HG03442 (cell line): Measurements from ENCODE around the gene ZKSCAN1.
"Not testable (repeated sequence)": the region's sequence is repeated elsewhere in the genome, so short reads cannot be mapped to it uniquely, and the experiment has no call there.

ENCODE experiments used
- ATAC-seq: cut with Tn5 transposase; IDR thresholded peaks from one replicate; pipeline ENCODE4 v1.9.1; 2021; ENCODE audit warnings: mild to moderate bottlenecking, moderate library complexity; ENCODE audit not compliant: unreplicated experiment

Gene ZKSCAN1

DNA sequence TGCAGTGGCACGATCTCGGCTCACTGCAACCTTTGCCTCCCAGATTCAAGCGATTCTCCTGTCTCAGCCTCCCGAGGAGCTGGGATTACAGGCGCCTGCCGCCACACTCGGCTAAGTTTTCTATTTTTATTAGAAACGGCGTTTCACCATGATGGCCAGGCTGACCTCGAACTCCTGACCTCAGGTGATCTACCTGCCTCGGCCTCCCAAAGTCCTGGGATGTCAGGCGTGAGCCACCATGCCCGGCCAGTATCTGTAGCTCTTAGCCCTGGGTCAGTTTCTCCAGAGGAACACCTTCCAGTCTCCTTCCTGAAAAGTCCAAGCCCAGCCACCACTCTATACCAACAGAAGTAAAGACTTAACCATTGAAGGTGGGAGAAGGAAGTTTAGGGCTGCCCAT, 15.2 kb upstream of the ZKSCAN1 start:
- no peak for ATAC-seq

DNA sequence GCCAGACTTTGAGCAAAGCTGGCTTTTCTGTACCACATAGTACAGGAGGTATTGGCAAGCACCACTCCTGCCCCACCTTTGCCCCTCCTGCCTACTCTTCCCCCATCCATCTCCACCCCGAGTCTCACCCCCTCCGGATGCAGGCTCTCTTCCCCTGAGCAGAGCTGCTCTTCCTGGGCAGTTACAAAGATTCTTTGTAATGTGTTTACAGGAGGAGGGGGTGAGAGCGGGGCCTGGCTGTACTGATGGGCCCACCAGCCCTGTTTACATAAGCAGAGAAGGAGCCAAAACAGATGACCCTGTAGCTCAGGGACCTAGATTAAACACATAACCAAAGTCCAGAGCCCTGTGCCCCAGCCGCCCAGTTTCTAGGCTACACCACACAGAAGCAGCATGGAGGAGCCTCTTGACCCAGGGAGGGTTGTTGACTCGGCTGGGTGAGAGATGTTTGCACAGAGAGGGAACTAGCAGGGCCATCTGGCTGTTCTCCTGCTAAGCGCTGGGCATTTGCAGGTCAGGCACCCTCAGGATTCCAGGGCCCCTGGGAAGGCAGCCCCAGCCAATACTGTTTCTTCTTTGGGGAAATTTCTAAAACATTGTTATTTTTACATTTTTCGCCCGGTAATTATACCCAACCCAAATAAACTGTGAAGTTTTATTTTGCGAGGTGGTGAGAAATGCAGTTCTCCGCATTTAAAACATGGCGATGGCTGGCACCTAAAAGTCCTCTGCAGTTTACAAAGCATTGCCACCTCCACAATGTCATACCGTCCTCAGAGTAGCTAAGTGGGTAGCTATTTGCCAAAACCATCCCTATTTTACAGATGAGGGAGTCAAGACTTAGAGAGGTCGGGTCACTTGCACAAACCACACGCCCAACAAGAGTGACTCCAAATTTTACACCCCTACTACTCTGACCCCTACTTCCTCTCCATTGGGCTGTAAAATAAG, 11.4 kb upstream of the ZKSCAN1 start:
- ATAC-seq = no peak

DNA sequence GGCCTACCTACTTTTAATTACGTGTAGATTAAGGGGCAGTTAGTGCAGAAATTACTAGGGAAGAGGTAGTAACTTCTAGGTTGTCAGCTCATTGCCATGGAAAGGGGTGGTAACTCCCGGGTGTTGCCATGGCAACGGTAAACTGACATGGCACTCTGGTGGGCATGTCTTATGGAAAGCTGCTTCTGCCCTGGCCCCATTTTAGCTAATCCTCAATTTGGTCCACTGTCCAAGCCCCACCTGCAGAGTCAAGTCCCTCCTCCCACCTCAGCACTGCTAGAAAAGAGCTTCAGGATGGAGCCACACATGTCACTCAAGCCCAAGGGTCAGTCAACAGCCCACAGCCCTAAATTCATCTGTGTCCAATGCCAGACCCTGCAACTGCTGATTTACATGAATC, 7.5 kb upstream of the ZKSCAN1 start:
- no peak for ATAC-seq

DNA sequence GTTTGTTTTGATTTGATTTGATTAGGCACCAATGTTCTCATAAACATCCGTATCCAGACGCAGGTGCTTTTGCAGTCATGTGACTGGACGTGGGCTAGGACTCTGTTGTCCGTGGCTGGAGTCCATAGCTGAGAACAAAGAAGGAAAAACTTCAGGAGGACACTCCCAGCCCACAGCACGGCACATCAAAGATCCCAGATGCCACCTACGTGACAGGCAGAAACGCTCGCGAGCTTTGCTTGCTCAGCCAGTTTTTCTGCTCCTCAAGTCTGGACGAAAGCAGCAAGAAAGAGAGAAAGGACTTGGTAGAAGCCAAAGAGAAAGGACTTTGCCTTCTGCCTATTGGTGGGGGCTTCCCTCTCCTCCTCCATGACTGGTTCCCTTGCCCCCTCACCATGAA, 6.9 kb upstream of the ZKSCAN1 start:
- no peak for ATAC-seq

DNA sequence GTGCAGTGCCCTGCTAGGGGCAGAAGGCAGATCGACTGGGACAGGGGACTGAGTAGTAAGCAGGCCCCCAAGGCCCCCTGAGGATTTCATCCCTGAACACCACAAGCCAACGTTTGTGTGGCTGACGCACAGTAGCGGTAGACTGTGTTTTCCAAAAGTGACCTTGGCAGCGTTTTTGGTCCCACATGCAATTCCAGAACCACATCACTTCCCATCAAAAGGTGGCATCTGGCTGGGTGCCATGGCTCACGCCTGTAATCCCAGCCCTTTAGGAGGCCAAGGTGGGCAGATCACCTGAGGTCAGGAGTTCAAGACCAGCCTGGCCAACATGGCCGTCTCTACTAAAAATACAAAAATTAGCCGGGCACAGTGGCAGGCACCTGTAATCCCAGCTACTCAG, 5.4 kb upstream of the ZKSCAN1 start:
- not testable (repeated sequence) for ATAC-seq

DNA sequence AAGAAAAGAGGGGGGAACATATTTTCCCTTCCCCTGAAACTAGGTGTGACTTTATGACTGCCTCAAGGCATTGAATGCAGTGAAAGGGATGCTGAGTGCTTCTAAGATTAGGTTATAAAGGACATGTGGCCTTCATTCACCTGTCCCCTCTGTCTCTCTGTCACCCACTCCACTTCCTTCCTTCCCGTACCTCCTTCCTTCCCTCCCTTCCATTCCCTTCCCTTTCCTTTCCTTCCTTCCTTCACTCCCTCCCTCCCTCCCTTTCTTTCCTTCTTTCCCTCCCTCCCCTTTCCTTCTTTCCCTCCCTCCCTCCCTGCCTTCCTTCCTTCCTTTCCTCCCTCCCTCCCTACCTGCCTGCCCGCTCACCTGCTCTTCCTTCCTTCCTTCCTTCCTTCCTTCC, 4.5 kb upstream of the ZKSCAN1 start:
- no peak for ATAC-seq

DNA sequence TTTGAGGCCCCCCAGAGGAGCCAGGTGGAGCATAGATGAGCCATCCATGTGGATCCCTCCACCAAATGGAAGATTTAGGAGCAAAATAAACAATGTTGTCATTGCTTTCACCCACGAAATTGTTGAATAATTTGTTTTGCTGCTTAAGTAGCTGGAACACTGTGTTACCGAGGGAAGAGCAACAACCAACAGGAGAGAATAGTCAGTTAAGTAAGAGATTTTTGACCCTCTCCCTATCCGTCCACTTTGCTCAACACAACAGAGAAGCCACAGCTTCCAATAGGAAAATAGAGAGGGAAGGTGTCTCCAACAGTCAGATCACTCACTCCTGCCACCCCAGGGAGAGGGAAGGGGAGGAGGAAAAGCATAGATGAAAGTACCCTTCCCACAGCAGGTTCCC, 3.9 kb upstream of the ZKSCAN1 start:
- ATAC-seq = no peak

DNA sequence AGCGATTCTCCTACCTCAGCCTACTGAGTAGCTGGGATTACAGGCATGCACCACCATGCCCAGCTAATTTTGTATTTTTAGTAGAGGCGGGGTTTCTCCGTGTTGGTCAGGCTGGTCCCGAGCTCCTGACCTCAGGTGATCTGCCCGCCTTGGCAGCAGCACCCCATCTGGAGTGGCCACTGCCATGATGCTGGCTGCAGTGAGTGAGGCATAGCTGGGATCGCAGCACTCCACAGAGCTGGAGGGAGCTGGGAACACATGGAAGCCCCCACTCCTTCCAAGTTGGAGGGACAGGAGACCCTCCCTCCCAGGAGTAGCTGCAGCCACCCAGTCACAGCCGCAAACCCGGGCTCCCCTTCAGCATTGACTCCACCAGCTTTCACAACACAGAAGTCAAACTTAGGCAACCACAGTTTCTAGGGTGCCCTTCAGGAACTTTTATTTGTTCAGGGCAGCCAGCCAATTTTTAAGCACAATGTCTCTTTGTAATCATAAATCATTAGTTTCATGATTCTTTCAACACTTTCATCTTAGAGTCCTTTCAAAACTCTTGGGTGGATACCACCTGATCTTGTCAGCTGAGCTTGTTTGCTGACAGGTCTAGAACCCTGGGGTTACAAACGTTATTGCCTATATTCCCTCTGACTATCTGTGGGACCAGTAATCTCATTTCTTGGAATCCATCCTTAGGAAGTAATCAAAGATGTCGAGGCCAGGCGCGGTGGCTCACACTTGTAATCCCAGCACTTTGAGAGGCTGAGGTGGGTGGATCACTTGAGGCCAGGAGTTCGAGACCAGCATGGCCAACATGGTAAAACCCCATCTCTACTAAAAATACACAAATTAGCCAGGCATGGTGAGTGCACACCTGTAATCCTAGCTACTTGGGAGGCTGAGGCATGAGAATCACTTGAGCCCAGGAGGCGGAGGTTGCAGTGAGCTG, 2.7 kb upstream of the ZKSCAN1 start:
- ATAC-seq = not testable (repeated sequence)

DNA sequence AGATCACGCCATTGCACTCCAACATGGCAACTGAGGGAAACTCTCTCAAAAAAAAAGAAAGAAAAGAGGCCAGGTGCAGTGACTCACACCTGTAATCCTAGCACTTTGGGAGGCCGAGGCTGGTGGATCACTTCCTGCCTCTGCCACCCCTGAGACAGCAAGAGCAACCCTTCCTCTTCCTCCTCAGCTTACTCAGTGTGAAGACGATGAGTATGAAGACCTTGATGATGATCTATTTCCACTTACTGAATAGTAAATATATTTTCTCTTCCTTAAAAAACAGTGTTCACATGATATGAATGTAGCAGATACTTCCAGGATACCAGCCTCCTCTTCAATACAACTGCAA, 2.1 kb upstream of the ZKSCAN1 start:
- ATAC-seq = no peak

DNA sequence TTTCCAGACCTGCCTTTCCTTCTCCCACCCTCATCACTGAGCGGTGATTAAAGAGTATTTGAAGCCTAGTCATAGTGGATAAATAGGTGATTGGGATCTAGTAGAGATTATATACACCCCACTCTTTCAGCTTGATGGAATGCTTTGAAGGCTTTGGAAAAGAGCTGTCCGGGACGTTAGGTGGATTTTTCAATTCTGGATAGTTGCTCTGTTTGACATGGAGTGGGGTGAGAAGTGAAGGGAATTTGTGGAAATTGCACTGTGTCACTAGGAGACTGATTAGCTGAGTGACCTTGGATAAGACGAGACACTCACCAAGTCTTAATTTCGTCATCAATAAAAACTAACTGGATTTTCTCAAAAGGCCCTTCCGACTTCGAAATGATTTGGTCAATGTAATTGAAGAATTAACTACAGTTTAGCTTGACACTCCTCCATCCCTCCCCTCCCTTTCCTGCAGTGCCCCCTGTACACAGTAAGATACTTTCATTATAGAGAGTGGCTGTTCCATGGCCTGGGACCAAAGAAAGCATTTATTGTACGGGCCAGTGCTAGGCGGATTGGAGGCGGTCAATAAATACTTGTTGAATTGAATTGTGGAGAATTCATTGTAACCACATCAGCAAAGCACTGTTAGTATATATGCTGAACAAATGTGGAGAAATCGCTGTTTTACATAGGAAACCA, 962 bp downstream of the ZKSCAN1 start:
- ATAC-seq = no peak

DNA sequence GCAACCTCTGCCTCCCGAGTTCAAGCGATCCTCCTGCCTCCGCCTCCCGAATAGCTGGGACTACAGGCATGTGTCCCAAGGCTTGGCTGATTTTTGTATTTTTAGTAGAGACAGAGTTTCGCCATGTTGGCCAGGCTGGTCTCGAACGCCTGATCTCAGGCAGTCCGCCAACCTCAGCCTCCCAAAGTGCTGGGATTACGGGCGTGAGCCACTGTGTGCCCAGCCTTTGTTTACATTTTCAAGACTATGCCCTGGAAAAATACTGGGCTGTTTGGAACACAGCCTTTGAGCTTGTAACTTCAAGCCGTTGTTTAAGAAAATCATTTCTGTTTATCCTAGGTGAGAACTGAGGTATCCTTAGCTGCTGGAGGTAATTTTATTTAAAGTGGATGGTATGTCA, 1.9 kb downstream of the ZKSCAN1 start:
- ATAC-seq = no peak

DNA sequence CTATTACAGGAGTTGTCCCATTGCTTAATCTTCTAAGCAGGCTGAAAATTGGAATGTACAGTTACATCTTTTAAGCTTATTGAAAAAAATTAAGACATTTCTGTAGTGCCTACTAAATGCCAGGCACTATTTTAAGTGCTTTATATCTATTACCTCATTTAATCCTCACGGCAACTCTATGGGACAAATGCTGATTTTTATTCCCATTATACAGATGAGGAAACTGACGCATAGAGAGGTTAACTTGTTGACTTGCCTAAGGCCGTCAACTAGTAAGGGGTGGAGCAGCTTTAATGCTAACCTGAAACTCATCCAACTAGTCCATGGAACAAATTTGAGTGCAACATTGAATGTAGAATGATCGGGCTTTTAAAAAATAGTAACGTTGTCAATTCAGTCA, 2.5 kb downstream of the ZKSCAN1 start:
- no peak for ATAC-seq

DNA sequence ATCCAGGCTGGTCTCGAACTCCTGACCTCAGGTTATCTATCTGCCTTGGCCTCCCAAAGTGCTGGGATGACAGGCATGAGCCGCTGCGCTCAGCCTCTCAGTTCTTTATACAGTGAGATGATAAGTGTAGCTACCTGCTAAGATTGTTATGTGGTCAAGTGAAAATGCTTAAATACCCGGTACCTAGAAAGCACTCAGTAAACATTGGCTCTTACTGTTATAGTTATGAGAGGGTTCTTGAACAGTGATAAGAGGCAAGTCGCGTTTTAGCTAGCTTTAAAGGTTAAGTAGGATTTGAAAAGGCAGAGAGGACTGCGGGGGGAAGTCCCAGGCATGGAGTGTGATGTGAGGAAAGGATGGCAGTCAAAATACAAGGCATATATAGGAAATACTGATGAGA, 4.5 kb downstream of the ZKSCAN1 start:
- no peak for ATAC-seq

DNA sequence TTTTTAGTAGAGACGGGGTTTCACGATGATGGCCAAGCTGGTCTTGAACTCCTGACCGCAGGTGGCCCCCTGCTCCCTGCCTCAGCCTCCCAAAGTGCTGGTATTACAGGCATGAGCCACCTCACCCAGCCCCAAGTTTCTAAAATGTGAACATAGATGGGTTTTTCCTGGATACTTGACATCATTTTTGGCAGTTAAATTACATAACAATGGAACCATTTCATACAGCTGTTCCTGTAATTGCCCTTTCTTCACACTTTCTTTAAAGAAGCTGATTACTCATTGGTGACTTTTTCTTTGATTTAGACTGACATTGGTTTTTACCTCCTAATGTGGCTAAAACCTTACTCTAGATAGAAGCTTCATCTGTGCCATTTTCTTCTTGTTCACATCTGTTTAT, 5.9 kb downstream of the ZKSCAN1 start:
- no peak for ATAC-seq

DNA sequence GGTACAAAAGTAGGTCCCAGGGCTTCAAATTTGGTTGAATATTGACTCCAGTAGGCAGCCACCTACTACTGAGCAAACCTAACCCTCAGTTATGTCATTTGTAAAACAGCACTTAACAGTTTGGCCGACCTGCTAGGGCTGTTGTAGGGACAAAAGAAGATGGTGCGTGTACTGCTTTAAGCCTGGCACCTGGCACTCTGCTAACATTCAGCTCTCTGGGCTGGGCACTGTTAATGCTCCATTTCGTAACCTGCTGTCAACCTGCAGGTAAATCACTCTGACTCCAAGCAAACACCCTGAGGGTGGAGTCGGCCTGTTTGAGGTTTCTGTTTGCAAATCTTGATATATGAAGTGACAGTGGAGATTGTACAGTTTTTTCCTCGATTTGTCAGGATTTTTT, 7.2 kb downstream of the ZKSCAN1 start:
- ATAC-seq = no peak

DNA sequence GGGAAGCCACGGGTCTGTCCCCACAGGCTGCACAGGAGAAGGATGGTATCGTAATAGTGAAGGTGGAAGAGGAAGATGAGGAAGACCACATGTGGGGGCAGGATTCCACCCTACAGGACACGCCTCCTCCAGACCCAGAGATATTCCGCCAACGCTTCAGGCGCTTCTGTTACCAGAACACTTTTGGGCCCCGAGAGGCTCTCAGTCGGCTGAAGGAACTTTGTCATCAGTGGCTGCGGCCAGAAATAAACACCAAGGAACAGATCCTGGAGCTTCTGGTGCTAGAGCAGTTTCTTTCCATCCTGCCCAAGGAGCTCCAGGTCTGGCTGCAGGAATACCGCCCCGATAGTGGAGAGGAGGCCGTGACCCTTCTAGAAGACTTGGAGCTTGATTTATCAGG, 8.1 kb downstream of the ZKSCAN1 start:
- ATAC-seq = no peak

DNA sequence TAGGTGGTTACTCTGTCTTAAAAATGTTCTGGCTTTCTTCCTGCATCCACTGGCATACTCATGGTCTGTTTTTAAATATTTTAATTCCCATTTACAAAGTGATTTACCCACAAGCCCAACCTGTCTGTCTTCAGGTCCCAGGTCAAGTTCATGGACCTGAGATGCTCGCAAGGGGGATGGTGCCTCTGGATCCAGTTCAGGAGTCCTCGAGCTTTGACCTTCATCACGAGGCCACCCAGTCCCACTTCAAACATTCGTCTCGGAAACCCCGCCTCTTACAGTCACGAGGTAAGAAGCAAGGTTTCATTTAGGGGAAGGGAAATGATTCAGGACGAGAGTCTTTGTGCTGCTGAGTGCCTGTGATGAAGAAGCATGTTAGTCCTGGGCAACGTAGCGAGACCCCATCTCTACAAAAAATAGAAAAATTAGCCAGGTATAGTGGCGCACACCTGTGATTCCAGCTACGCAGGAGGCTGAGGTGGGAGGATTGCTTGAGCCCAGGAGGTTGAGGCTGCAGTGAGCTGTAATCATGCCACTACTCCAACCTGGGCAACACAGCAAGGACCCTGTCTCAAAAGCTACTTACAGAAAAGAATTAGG, 8.7 kb downstream of the ZKSCAN1 start:
- no peak for ATAC-seq

DNA sequence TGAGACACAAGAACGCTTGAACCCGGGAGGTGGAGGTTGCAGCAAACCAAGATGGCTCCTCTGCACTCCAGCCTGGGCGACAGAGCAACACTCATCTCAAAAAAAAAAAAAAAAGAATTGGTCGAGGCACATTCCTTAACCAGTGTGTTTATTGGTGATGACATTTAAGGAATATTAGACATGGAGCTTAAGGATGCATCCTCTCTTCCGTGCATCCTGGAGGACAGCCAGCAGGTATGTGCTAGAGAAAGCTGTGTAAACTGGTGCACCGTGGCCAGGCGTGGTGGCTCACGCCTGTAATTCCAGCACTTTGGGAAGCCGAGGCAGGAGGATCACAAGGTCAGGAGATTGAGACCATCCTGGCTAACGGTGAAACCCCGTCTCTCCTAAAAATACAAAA, 11.8 kb downstream of the ZKSCAN1 start:
- ATAC-seq = no peak

DNA sequence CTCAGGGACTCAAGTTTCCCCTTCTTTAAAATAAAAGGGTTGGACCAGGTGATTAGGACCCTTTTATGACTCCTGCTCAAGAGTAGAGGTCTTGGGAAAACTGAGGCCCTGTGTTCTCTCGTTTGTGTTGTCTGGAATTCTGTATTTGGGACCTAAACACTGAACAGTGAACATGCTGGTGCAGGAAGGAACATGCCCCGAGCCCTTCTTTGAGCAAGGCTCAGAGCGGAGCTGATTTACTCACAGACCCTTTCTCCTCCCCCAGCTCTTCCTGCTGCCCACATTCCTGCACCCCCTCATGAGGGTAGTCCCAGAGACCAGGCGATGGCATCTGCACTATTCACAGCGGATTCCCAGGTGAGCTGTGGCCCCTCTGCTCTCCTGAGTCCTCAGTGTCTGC, 14.2 kb downstream of the ZKSCAN1 start:
- ATAC-seq = no peak

DNA sequence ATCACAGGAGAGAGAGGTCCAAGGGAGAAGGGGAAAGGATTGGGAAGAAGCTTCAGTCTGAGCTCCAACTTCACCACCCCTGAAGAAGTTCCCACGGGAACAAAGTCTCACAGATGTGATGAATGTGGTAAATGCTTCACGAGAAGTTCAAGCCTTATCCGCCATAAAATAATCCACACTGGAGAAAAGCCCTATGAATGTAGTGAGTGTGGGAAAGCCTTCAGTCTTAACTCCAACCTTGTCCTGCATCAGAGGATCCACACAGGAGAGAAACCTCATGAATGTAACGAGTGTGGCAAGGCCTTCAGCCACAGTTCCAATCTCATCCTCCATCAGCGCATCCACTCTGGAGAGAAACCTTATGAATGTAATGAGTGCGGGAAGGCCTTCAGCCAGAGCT, 18.1 kb downstream of the ZKSCAN1 start:
- ATAC-seq = no peak
